ENCODE results near the gene DICER1. TPM values are rescaled to one million over a fixed set of nuclear protein-coding genes. Genes with fewer than 3 reads are reported as not detected.
"Not testable (repeated sequence)": the region's sequence is repeated elsewhere in the genome, so short reads cannot be mapped to it uniquely, and the experiment has no call there.

The DICER1 gene
- polyA plus RNA-seq, 3 donors, result 7.0 to 14.1 (median 10.5) TPM

DNA sequence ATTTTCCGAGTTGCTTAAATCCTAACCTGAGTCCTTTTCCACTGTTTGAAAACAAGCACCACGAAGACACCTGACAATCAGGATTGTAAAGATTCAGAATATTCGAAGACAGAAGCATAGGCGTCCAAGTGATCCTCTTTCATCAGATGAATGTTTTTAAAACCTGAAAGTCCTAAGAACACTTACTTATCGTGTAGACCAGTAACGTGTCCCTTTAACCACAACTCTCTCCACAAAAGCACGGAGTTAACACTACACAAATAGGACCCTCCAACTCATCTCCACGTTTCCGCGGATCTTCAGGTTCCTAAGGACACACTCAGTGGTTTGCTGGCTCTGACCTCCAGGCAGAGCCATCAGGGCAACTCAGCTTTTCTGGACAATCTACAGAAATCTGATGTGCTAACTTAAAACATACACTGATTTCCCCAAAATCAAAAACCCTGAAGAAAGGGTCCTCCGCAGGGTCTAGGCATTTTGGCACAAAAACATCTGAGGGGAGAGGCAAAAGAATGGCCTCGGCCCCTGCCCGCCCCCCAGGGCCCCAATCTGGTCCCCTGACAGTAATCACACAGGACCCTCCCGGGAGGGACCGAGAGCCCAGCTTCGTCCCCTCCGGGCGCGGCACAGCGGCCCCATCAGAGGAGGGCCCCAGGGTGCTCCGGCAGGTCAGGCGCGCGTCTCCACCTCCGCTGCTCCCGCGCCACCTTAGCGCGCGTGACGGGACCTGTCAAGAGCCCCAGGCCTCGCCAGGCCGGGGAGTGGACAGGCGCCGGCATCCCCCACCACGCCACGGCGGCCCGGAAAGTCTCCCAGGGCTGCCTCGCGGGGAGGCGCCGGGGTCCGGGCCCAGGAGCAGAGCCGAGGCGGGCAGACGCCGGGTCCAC lies 925 bp downstream of the DICER1 start:
- peak overlapping the region; percentile 87 for H3K27ac ChIP-seq (ENCODE audit: low read depth, low read length)
- 1% methylated on average over 48 of the region's 48 CpGs for WGBS, 3 donors

- H3K27ac ChIP-seq (ENCODE audit: low read depth, low read length), result no peak overlapping the region
- WGBS, 3 donors, result 81 to 91% (median 91%) methylated on average over 12 of the region's 12 CpGs
Observed at GRCh38 chr14:95155045-95155444, 2.3 kb downstream of the DICER1 start.

DNA sequence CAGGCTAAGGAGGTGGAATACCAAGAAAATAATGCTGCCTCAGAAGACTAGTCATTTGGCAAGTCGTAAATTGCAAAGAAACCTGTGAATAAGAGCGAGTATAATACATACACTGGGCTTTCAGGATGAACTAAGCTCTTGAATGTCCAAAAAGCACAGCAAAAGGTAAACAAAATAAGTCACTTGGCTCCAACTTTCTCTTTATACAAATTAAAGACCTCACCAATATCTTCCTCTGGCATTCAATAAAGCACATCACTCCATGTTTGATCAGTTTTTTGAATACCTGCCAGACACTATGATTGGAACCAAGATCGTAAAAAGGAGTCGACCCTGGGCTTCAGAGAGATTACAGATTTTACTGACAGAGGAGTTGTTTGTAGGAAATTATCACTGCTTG lies 3.5 kb downstream of the DICER1 start:
- WGBS, 3 donors, result 52 to 72% (median 69%) methylated on average over 4 of the region's 4 CpGs
- no peak overlapping the region for H3K27ac ChIP-seq (ENCODE audit: low read depth, low read length)

DNA sequence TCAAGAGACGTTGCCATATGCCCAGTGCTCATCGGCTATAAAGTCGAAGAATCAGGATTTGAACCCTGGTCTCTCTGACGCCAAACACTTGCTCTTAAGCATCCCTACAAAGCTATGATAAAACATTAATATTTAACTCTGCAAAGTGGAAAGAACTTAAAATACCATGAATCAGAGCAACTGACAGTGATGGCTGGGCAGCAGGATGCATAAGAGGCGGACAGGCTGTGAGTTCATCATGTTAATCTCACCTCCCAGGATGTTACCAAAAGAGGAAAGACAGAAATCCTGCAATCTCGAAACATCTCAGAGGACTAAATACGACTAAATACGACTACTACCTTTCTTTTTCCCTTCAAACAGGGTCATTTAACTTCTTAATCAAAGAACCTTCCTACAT lies 5.8 kb downstream of the DICER1 start:
- no peak overlapping the region for H3K27ac ChIP-seq (ENCODE audit: low read depth, low read length)
- WGBS, 3 donors, result 66 to 75% (median 67%) methylated on average over 8 of the region's 8 CpGs

- H3K27ac ChIP-seq (ENCODE audit: low read depth, low read length), result no peak overlapping the region
- WGBS, 3 donors, result 71 to 83% (median 81%) methylated on average over 2 of the region's 2 CpGs
Observed at GRCh38 chr14:95150910-95151309, 6.4 kb downstream of the DICER1 start.

GRCh38 chr14:95149441-95149840 lies 7.9 kb downstream of the DICER1 start:
- 52 to 88% (median 83%) methylated on average over 3 of the region's 3 CpGs for WGBS, 3 donors
- no peak overlapping the region for H3K27ac ChIP-seq (ENCODE audit: low read depth, low read length)

DNA sequence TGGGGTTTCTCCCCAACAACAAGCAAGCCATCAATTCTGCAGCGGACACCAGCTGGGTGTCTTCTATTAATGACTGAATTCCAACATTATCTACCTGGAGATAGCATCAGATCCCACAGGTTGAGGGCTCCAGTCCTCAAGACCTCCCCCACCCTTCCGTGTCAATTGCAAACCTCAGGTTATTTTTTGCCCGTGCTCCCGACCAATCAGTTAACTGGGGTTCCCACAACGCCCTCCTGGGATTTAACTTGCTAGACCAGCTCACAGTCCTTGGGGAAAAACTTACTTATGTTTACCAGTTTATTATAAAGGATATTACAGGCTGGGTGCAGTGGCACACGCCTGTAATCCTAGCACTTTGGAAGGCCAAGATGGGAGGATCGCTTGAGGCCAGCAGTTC lies 9.7 kb downstream of the DICER1 start:
- 87 to 96% (median 93%) methylated on average over 7 of the region's 7 CpGs for WGBS, 3 donors
- no peak overlapping the region for H3K27ac ChIP-seq (ENCODE audit: low read depth, low read length)

DNA sequence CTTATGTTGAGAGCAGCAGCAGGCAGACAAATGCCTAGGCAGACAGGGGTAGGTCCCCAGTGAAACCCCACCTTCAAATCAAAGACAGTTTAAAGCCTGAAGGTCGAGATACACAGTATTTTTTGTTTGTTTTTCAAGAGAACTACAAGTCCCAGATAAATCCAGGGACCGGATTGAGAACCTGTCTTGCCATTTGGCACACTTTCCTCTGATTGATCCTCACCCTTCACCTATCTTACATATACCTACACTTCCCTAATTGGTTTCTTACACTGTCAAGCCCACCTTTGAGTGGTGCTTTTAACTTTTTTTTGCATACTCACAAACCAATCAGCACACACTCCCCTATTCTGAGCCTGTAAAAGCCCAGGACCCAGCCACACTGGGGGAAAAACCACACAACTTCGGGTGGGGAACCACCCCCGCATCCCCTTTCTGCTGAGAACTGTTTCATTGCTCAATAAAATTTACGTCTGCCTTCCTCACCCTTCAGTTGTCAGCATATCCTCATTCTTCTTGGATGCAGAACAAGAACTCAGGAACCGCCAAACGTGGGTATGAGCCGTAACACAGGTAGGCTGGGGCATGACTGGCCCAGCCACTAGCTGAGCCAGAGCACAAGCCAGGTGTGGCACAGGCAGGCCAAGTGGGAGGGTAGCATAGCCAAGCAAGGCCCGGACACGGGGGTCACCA lies 11.1 kb downstream of the DICER1 start:
- 53 to 80% (median 74%) methylated on average over 10 of the region's 10 CpGs for WGBS, 3 donors
- no peak overlapping the region for H3K27ac ChIP-seq (ENCODE audit: low read depth, low read length)

DNA sequence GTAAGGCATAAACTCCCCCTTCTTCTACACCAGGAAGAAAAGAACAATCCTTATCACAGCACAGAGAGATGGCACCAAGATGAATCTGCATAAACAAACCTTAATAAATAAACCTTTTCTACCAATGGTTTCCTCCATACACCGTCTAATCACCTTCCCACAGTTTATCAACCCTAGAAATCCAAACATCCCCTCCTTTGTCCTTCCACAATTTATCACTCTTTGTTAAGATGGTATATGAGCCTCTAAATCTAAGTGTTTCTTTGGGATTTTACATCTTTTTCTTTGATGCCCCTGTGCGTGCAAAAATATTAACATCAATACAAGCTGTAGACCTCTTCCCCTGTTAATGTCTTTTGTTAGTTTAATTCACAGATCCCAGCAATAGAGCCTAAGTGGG lies 12.5 kb downstream of the DICER1 start:
- WGBS, 3 donors, result 70 to 93% (median 92%) methylated on average over 2 of the region's 2 CpGs

DNA sequence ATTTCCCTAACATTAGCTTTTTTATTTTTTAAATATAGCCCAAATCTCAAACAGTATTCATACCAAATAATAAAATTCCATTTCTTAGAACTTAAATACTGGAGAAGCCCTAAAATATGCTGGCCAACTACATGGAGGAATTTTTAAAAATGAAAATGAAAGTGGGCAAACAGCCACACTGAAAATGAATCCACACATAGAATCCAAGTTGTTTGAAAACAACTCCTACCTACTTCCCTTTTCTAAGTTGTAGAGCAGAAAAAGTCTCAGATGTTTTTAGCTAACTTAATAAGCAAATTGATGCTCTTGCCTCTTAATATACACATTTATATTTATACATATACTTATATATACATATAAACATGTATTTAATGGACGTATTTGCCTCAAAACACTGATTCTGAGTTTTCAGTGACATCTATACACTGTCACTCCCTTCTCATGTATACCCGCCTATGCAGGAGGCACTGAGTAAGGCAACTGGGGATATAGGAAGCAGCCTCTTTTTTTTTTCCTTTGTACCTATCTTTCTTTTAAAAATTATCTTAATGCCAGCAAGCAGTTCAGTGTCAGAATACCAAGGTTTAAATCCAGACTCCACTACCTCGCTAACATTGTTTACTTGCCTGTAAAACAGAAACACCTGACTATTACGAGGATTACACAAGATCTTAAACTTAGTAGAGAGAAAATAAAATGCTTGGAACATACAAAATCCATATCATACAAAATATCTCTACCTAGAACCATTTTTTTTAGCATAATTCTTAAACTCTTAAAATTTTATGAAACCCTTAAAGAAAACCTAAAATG lies 13.3 kb downstream of the DICER1 start:
- 46 to 55% (median 48%) methylated on average over 4 of the region's 4 CpGs for WGBS, 3 donors
- H3K27ac ChIP-seq (ENCODE audit: low read depth, low read length), result no peak overlapping the region

More for the DNA sequence above, 12.5 kb downstream of the DICER1 start:
- H3K27ac ChIP-seq (ENCODE audit: low read depth, low read length), result no peak overlapping the region

GRCh38 chr14:95142208-95142607 lies 15.1 kb downstream of the DICER1 start:
- no peak overlapping the region for H3K27ac ChIP-seq (ENCODE audit: low read depth, low read length)

GRCh38 chr14:95141684-95142083 lies 15.6 kb downstream of the DICER1 start:
- H3K27ac ChIP-seq (ENCODE audit: low read depth, low read length), result no peak overlapping the region
- WGBS, 3 donors, result 44 to 64% (median 49%) methylated on average over 1 of the region's 1 CpG

More at GRCh38 chr14:95142208-95142607, 15.1 kb downstream of the DICER1 start:
- 93 to 96% (median 94%) methylated on average over 2 of the region's 2 CpGs for WGBS, 3 donors

DNA sequence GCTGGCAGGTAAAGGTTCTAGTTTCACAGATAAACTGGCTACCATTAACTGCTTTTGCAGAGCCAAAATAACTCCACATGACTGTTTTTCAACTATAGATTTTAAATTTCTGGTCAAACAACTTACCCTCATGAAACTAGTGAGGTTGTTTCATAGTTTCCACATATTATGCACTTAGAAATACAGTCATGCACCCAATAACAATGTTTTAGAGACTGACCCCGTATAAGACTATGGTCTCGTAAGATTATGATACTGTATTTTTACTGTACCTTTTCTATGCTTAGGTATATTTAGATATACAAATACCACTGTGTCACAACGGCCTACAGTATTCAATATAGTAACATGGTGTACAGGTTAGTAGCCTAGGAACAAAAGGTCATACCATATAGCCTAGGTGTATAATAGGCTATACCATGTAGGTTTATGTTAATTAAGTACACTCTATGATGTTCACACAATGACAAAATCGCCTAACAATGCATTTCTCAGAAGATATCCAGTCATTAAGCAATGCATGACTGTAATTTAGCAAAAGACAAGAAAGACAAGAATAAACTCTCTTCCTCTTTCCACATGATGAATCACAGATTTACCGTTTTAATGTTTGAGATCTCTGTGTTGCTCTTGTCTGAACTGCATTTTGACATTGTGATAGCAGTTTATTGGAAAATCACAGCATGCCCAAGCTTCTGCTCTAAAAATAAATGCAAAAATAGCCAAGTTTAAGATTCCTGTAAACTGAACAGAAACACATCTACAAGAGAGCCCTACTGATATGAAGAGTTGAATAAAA lies 17.1 kb downstream of the DICER1 start:
- H3K27ac ChIP-seq (ENCODE audit: low read depth, low read length), result no peak overlapping the region
- WGBS, 3 donors, result 61 to 66% (median 65%) methylated on average over 5 of the region's 5 CpGs

DNA sequence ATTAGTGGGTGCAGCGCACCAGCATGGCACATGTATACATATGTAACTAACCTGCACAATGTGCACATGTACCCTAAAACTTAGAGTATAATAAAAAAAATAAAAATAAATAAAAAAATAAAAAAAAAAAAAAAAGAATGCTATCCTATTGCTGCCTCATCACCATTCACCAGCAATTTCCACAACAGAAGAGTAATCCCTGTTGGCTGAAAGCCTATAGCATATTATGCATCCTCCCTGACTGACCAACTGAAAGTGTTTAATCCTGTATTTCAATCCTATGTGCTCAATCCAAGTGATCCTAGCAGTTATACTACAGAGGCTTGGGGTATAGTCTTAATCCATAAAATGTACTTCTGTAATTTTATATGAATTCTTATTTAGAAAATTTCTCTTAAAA lies 18.5 kb downstream of the DICER1 start:
- WGBS, 3 donors, result no CpG with 5 or more reads among the region's 1 CpG
- no peak overlapping the region for H3K27ac ChIP-seq (ENCODE audit: low read depth, low read length)

DNA sequence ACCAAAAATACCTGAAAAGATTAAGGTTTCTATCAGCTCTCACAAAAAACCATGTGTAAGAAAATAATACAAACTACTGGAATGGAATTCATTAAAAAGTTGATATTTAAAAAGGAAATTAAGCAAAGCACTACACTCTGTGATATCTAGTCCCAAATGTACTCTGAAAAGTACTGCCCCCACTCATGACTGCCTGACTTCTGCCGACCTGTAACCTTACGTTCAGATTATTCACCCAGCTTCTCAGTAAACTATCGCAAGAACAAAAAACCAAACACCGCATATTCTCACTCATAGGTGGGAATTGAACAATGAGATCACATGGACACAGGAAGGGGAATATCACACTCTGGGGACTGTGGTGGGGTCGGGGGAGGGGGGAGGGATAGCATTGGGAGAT lies 18.9 kb downstream of the DICER1 start:
- 72 to 84% (median 78%) methylated on average over 4 of the region's 5 CpGs for WGBS, 3 donors
- not testable (repeated sequence) for H3K27ac ChIP-seq (ENCODE audit: low read depth, low read length)

GRCh38 chr14:95137804-95138167 lies 19.5 kb downstream of the DICER1 start:
- H3K27ac ChIP-seq (ENCODE audit: low read depth, low read length), result peak overlapping the region; percentile 15
- 40 to 54% (median 44%) methylated on average over 5 of the region's 5 CpGs for WGBS, 3 donors

DNA sequence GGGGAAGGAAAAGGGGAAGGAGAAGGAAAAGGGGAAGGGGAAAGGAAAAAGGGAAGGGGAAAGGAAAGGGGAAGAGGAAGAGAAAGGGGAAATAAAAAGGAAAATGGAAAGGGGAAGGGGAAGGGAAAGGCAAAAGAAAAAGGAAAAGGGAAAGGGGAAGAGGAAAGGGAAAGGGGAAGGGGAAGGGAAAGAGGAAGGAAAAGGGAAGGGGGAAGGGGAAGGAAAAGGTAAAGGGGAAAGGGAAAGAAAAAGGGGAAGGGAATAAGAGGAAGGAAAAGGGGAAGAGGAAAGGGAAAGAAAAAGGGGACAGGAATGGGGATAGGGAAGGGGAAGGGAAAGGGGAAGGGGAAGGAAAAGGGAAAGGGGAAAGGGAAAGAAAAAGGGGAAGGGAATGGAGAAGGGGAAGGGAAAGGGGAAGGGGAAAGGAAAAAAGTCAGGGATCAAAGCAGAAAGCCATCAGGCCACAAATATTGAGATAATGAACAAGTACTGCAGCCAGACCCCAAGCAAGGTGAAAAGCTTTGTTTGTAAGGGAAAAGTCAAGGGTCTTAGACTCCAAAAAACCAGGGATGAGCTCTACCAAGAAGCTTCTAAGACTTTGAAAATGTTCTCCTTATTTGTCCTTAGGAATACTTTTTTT lies 20.0 kb downstream of the DICER1 start:
- peak overlapping the region; percentile 15 for H3K27ac ChIP-seq (ENCODE audit: low read depth, low read length)

DNA sequence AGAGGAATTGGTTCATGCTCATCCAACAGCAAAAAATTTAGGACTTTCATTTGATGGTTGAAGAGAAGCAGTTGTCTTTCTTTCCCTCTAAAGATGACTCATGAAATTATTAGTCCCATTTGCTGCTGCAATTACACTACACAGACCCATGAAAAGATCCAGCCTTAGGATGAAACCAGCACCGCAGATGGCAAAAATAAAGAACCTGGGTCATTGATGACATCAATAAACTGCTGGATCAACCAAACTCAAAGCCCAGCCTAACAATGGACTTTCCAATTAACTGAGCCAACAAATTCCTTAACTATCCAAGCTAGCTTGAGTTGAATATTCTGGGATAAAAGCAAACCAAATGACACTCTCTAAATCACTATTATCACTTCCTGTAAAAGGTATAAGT lies 20.7 kb downstream of the DICER1 start:
- no peak overlapping the region for H3K27ac ChIP-seq (ENCODE audit: low read depth, low read length)
- WGBS, 3 donors, result 87 to 96% (median 94%) methylated on average over 1 of the region's 1 CpG
